ENCODE results near the gene COPS6.

DNA sequence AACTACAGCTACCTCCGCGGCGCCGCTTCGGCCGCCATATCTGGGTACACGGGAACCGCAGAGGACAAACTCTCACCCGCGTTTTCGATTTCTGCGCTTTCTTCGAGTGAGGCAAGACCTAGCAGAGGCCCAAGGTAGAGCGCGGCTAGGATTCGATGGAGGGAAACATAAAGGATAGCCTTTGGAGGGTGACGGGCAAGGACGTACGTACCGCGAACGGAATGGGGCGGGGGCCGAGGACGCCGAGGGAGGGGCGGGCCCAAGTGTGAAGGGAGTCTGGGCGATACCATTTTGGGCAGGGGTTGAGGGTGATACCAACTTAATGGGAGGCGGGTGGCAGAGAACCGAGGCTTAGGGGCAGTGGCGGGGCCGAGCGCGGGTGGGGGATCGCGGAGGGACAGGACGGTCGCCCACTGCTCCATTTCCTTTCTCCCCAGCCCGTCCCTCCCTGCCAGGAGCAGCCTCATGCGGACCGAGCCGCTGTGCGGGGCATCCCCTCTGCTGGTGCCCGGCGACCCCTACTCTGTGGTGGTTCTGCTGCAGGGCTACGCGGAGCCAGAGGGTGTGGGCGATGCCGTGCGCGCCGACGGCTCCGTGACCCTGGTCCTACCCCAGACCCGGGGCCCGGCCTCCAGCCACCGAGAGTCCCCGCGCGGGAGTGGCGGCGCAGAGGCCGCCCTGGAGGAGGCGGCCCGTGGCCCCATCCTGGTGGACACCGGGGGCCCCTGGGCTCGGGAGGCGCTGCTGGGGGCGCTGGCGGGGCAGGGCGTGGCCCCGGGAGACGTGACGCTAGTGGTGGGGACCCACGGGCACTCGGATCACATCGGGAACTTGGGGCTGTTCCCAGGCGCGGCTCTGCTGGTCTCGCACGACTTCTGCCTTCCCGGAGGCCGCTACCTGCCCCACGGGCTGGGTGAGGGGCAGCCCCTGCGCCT is 38.4 kb downstream of the COPS6 start, which contains the start of gene MBLAC1:
- TF ChIP-seq, protein P1, sequence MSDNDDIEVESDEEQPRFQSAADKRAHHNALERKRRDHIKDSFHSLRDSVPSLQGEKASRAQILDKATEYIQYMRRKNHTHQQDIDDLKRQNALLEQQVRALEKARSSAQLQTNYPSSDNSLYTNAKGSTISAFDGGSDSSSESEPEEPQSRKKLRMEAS (IDR thresholded peaks at IDR 0.05) = peak; percentile 64
- no peak for TF ChIP-seq TEAD4 (IDR thresholded peaks at IDR 0.05)
- TF ChIP-seq YY1 (IDR thresholded peaks at IDR 0.05; ENCODE audit: low read depth) = peak; percentile 90

Data from Ishikawa (cell line).